Measurements from ENCODE around the gene GH2. TPM values are rescaled to one million over a fixed set of nuclear protein-coding genes. Genes with fewer than 3 reads are reported as not detected.
A peak's percentile ranks its signal among the peaks of the same experiment; 100 is the strongest.
"Not testable (repeated sequence)": the region's sequence is repeated elsewhere in the genome, so short reads cannot be mapped to it uniquely, and the experiment has no call there.

Gene GH2
- total RNA-seq, 1 donor from 2014 or later = 4.1 TPM

DNA sequence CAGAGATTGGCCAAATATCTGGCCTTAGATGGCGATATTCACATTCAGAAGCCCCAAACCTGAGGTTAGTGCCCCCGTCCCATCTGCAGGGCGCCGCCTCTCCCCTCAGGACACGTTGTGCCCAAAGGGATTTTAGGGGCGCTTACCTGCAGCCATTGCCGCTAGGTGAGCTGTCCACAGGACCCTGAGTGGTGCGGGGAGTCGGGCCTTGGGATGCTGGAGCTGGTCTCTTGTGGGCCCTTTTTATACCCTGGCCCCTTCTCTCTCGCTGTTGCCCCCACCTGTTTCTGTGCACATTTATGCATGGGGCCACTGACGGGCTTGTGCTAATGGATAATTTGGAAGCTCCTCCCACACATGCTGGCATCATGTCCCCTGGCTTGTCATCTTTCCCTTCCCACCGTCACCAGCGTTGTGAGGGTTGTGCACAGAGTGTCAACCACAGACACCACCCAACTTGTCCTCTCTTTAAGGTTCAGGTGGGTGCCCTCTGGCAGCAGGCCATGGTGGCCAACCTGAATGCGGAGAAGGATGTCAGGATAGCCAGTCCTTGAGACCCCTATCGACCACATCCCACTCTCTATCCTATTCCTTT is 29.4 kb upstream of the GH2 start, which contains the start of gene CSHL1:
CSHL1 (minus strand) TSS at position 218 of the 595 bp plus-strand sequence; CDS start at position 156, 62 bp downstream.
- no peak for DNase-seq (ENCODE audit: low spot score)

DNA sequence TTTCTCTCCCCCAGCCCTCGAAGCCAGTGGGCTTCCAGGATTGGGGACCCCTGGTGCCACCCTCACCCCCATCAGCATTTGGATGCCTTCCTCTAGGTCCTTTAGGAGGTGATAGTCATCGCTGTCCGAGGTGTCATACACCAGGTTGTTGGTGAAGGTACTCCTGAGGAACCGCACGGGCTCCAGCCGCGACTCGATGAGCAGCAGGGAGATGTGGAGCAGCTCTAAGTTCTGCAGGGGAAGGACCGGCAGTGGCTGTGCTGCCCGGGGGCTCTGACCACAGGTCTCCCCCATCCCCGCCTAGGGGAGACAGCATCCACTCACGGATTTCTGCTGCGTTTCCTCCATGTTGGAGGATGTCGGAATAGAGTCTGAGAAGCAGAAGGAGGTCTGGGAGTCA is 28.4 kb upstream of the GH2 start:
- DNase-seq (ENCODE audit: low spot score) = no peak

DNA sequence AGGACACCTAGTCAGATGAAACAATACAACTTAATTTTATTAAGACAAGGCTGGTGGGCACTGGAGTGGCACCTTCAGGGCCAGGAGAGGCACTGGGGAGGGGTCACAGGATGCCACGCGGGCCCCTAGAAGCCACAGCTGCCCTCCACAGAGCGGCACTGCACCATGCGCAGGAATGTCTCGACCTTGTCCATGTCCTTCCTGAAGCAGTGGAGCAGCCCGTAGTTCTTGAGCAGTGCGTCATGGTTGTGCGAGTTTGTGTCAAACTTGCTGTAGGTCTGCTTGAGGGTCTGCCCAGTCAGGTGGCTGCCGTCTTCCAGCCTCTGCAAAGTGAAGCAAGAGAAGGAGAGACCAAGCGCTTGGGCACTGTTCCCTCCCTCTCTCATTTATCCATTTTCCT is 27.8 kb upstream of the GH2 start:
- DNase-seq (ENCODE audit: low spot score) = not testable (repeated sequence)

DNA sequence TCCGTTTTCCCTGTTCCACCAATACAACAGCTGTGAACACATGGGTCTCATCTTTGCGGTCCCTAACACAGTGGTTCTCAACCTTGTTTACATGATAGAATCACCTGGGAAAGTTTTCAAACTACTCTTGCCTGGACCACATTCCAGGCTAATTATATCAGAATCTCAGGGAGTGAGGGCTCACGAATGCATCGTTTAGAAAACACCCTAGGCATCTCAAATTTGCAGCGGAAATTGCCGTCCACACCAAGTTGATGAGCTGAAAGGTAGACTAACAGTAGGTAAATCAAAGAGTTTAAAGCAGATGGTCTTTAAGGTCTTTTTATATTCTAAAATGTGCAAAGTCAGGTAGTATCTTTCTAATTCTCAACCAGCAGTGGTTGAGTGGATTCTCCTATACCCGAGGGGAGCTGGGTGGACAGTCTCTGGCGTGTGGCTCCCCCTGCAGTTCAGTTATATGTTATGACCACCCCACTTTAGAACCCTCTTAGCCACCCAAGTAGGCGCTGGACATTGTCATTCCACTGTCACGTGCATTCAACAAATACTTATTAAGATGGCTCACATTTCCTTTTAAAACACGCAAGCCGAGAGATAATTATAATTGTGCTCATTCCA is 25.5 kb upstream of the GH2 start:
- not testable (repeated sequence) for DNase-seq (ENCODE audit: low spot score)

DNA sequence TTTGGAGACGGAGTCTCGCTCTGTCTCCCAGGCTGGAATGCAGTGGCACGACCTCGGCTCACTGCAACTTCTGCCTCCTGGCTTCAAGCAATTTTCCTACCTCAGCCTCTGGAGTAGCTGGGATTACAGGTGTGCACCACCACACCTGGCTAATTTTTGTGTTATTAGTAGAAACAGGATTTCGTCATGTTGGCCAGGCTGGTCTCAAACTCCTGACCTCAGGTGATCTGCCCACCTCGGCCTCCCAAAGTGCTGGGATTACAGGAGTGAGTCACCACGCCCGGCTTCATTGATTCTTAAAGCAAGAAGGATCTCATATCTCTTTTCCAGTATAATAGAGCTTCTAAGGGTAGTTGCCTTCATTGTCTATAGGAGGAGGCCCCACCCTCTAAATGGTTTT is 23.1 kb upstream of the GH2 start:
- not testable (repeated sequence) for DNase-seq (ENCODE audit: low spot score)

DNA sequence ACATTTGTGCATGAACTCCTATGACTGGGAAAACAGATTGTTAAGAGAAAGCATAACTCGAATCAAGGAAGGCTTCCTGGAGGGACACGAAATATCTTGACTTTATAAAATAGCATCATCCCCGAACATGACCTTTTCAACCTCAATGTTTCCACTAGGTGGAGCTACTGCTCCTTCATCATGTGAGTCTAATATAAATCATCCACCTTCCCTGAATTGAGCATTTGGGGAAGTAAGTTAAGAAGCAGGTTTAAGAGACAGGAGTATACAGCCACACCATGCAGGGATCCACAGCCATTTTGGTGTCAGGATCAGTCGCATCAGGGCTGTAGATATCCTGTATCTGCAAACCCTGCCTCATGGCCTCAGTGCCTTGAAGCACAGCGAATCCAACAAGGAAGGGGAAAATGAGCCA is 22.1 kb upstream of the GH2 start:
- DNase-seq (ENCODE audit: low spot score) = not testable (repeated sequence)

DNA sequence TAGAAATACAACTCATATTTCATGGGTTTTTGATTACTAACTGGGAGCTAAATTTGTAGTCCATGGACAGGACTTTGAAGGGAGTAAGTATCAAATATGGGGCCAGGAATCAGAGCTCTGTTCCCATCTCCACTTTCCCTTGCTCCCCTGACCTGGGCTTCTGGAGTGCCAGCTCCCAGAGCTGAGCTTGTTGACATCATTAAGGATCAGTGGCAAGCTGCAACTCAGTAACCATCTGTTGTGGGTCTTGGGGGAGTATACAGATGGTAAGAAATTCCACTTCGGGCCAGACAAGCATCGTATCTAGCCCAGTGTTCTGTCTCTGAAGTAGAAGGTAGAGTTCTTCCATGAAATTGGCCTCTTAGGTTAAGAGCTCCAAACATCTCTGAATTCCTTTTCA is 20.2 kb upstream of the GH2 start:
- not testable (repeated sequence) for DNase-seq (ENCODE audit: low spot score)

DNA sequence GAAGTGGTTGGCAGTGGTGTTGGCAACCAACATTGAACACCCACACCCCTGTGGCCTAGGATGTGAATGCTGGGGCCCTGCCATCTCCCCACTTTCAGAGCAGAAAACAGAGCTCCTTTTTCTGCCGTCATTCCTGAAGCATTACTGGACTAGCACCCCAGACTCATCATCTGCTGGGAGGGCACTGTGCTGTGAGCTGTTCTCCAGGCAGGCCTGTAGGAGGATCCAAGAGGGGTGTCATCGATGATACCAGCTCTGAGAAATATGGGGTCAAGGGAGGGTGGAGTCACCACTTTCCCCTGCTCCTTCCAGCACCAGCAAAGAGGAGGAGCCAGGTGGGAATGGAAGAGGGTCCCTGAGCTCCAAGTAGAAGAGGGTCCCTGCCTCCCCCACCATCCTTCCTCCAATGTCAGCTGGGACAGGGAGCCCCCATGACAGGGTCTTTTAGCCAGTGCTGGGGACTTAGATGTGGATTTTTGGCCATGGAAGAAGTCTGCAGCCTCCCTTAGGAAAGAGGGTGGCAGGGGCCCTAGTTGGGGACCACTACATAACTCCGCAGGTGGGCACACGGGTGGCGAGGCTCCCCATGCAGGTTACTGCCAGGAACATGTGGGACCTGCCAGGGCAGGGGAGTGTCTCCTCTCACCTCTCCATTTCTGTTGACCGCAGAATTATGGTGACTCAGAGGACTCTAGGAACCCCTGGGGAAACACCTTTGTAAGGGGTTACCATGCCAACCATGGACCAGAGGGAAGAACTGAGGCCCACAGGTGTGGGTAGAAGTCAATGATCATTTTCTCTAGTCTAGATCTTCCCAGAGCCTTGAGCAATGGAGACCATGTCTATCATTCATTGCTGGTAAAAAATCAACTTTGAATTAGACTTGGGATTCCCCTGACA is 17.4 kb upstream of the GH2 start:
- DNase-seq (ENCODE audit: low spot score) = not testable (repeated sequence)

DNA sequence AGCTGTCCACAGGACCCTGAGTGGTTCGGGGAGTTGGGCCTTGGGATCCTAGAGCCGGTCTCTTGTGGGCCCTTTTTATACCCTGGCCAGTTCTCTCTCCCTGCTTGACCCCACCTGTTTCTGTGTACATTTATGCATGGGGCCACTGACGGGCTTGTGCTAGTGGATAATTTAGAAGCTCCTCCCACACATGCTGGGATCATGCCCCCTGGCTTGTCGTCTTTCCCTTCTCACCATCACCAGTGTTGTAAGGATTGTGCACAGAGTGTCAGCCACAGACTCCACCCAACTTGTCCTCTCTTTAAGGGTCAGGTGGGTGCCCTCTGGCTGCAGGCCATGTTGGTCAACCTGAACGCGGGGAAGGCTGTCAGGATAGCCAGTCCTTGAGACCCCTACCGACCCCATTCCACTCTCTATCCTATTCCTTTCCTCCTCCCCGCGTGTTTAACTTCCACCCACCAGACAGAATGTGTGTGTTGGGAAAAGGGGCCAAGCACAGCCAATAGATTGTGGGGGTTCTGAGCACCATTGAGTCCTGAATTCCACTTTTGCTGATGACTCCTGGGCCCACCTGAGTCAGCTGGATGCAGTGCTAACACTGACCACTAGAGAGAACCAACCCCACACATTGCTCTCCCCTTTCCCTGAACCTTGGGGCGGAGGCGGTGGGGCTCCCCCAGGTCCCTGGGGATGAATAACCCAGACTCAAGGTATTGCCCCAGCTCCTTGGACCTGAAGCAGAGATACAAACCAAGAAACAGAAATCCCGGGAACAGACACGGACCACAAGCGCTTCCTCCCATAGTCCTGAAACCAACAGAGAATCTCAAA is 15.0 kb upstream of the GH2 start, which contains the start of gene CSH1:
CSH1 (minus strand) TSS at position 51 of the 831 bp plus-strand sequence. CDS start 63 bp downstream, outside the sequence.
- not testable (repeated sequence) for DNase-seq (ENCODE audit: low spot score)

DNA sequence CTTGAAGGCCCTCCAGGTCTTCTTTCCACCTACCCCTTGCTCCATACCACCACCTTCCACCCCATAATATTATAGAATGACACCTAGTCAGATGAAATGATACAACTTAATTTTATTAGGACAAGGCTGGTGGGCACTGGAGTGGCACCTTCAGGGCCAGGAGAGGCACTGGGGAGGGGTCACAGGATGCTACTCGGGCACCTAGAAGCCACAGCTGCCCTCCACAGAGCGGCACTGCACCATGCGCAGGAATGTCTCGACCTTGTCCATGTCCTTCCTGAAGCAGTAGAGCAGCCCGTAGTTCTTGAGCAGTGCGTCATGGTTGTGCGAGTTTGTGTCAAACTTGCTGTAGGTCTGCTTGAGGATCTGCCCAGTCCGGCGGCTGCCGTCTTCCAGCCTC is 13.1 kb upstream of the GH2 start:
- DNase-seq (ENCODE audit: low spot score) = not testable (repeated sequence)

DNA sequence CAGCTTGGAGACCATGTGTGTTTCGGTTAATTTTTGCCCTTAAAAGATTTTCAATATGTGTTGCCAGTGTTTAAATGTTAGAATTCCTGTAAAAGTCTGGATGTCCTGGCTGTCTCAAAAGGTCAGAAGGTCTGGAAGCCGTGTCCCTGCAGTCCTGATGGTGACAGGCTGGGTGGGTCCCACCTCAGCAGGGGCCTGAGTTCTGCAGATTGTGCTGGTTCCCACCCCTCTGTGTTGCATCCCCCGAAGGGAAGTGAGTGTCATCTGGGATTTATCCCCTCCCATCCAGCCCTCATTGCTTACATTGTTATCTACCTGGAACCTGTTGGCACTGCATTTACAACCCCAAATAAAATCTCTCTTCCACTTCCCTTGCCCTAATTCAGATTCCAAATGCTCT is 12.3 kb upstream of the GH2 start:
- DNase-seq (ENCODE audit: low spot score) = not testable (repeated sequence)

DNA sequence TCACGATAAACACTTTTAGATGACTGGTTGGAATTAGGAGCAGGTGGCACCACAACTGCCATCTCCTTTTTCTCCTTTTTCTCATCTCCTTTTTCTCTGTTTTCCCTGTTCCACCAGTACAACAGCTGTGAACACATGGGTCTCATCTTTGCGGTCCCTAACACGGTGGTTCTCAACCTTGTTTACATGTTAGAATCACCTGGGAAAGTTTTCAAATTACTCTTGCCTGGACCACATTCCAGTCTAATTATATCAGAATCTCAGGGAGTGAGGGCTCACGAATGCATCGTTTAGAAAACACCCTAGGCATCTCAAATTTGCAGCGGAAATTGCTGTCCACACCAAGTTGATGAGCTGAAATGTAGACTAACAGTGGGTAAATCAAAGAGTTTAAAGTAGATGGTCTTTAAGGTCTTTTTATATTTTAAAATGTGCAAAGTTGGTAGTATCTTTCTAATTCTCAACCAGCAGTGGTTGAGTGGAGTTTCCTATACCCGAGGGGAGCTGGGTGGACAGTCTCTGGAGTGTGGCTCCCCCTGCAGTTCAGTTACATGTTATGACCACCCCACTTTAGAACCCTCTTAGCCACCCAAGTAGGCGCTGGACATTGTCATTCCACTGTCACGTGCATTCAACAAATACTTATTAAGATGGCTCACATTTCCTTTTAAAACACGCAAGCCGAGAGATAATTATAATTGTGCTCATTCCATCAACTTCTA is 10.7 kb upstream of the GH2 start:
- not testable (repeated sequence) for DNase-seq (ENCODE audit: low spot score)

DNA sequence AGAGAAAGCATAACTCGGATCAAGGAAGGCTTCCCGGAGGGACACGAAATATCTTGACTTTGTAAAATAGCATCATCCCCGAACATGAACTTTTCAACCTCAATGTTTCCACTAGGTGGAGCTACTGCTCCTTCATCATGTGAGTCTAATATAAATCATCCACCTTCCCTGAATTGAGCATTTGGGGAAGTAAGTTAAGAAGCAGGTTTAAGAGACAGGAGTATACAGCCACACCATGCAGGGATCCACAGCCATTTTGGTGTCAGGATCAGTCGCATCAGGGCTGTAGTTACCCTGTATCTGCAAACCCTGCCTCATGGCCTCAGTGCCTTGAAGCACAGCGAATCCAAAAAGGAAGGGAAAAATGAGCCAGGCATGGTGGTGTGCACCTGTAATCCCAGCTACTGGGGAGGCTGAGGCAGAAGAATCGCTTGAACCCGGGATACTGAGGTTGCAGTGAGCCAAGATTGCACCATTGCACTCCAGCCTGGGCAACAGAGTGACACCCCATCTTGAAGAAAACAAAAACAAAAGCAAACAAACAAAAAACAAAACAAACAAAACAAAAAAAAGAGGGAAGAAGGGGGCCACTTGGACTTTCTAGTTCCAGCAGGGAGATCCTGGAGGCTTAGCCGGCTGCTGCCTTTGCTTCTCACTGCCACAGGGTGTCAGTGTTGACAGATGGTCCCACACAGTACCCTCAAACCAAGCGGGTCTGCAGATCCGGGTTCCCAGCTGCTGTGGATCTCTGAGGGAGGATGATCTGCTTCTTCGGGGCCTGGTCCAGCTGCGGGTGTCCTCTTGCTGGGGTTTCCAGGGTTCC is 7.5 kb upstream of the GH2 start:
- peak; percentile 20 for DNase-seq (ENCODE audit: low spot score)

DNA sequence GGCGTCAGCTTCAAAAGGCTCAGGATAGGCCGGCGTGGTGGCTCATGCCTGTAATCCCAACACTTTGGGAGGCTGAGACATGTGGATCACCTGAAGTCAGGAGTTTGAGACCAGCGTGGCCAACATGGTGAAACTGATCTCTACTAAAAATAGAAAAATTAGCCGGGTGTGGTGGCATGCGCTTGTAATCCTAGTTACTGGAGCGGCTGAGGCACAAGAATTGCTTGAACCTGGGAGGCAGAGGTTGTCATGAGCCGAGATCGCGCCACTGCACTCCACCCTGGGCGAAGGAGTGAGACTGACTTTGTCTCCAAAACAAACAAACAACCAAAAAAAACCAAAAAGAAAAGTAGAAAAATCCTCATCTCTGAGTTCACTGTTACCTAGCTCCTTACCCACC is 3.4 kb upstream of the GH2 start:
- not testable (repeated sequence) for DNase-seq (ENCODE audit: low spot score)

DNA sequence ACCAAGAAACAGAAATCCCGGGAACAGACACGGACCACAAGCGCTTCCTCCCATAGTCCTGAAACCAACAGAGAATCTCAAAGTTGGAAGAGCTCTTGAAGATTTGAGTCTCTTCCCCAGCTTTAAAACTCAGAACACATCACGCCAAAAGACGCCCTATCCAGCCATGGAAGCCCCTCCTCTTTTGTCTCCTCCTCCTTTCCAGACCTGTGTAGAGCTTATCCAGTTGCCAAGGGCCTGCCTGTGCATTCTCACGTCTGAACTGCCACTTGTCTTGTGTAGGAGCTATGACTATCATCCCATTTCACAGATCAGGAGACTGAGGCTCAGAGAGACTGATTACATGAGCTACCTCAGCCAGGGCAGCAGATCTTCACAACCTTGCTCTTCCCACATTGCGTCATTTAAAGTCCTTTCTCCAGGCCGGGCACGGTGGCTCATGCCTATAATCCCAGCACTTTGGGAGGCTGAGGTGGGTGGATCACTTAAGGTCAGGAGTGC is 932 bp upstream of the GH2 start:
- not testable (repeated sequence) for DNase-seq (ENCODE audit: low spot score)

DNA sequence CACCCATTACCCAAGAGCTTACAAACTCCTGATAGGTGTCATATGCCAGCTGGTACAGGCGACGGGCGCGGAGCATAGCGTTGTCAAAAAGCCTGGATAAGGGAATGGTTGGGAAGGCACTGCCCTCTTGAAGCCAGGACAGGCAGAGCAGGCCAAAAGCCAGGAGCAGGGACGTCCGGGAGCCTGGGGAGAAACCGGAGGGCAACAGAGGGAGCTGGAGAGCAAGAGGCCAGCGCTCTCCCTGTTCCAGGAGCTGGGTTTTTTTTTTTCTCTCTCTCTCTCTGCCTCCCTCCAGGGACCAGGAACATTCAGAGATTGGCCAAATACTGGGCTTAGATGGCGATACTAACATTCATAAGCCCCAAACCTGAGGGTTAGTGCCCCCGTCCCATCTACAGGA is 407 bp downstream of the GH2 start:
- not testable (repeated sequence) for DNase-seq (ENCODE audit: low spot score)

DNA sequence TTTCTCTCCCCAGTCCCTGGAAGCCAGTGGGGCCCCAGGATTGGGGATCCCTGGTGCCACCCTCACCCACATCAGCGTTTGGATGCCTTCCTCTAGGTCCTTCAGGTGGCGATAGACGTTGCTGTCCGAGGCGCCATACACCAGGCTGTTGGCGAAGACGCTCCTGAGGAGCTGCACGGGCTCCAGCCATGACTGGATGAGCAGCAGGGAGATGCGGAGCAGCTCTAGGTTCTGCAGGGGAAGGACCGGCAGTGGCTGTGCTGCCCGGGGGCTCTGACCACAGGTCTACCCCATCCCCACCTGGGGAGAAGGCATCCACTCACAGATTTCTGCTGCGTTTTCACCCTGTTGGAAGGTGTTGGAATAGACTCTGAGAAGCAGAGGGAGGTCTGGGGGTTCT is 1.0 kb downstream of the GH2 start:
- DNase-seq (ENCODE audit: low spot score) = no peak

DNA sequence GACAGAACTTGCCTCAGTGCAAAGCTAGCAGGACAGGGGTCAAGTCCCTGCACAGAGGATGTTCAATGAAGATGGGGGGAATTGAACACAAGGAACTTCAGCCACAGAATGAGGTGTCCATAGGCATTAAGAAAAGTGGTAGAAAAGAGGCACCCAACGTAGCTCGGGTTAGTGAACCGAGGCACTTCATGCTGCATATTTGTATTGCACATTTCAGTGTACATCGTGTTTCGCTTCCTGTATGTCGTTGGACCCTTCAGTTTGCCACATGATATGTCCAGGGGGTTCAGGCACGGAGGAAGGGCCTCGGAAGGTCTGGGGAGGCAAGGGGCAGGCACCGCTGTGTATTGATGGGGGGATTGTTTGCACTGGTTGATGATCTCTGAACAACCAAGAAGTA is 3.3 kb downstream of the GH2 start:
- not testable (repeated sequence) for DNase-seq (ENCODE audit: low spot score)

DNA sequence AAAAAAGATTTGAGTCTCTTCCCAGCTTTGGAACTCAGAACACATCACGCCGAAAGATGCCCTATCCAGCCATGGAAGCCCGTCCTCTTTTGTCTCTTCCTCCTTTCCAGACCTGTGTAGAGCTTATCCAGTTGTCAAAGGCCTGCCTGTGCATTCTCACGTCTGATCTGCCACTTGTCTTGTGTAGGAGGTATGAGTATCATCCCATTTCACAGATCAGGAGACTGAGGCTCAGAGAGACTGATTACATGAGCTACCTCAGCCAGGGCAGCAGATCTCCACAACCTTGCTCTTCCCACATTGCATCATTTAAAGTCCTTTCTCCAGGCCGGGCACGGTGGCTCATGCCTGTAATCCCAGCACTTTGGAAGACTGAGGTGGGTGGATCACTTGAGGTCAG is 7.1 kb downstream of the GH2 start:
- not testable (repeated sequence) for DNase-seq (ENCODE audit: low spot score)

Measured in umbilical cord (tissue), 2 donors.